ENCODE measurements around the gene RRBP1.
"Not testable (repeated sequence)": the region's sequence is repeated elsewhere in the genome, so short reads cannot be mapped to it uniquely, and the experiment has no call there.

RRBP1 gene

GRCh38 chr20:17661121-17661744 lies 20.8 kb downstream of the RRBP1 start:
- H3K27me3 Mint-ChIP-seq (ENCODE audit: low read depth): no peaks in the 10 kb centered on the region

GRCh38 chr20:17660667-17661066 lies 21.4 kb downstream of the RRBP1 start:
- no peak for TF ChIP-seq CTCF (IDR thresholded peaks at IDR 0.05; ENCODE audit: unreplicated experiment in 3 of 3)
- Mint-ChIP-seq H3K4me1 (peaks cover 67% of the 10 kb centered on the region), H3K27ac (peak overlapping the region; percentile 70 to 75 (median 72)), H3K9me3 (no peaks in the 10 kb centered on the region), H3K4me3 (no peak overlapping the region), H3K36me3 (ENCODE audit: low read depth) (peaks cover 65% of the 10 kb centered on the region), H3K27me3 (ENCODE audit: low read depth) (no peaks in the 10 kb centered on the region)

More at GRCh38 chr20:17661121-17661744, 20.8 kb downstream of the RRBP1 start:
- Mint-ChIP-seq H3K4me3 (no peak overlapping the region), H3K36me3 (ENCODE audit: low read depth) (peaks cover 64% of the 10 kb centered on the region), H3K27ac (peak overlapping the region; percentile 70 to 75 (median 72)), H3K9me3 (no peaks in the 10 kb centered on the region), H3K4me1 (peaks cover 70% of the 10 kb centered on the region)
- no peak for TF ChIP-seq CTCF (IDR thresholded peaks at IDR 0.05; ENCODE audit: unreplicated experiment in 3 of 3)

- Mint-ChIP-seq H3K27ac (peak overlapping the region; percentile 70 to 75 (median 72)), H3K4me3 (no peak overlapping the region), H3K36me3 (ENCODE audit: low read depth) (peaks cover 65% of the 10 kb centered on the region), H3K27me3 (ENCODE audit: low read depth) (no peaks in the 10 kb centered on the region), H3K9me3 (no peaks in the 10 kb centered on the region), H3K4me1 (peaks cover 74% of the 10 kb centered on the region)
- no peak for TF ChIP-seq CTCF (IDR thresholded peaks at IDR 0.05; ENCODE audit: unreplicated experiment in 3 of 3)
Observed at GRCh38 chr20:17659801-17660200, 22.2 kb downstream of the RRBP1 start.

GRCh38 chr20:17659344-17659743 lies 22.7 kb downstream of the RRBP1 start:
- Mint-ChIP-seq H3K36me3 (ENCODE audit: low read depth) (peaks cover 68% of the 10 kb centered on the region), H3K4me1 (peaks cover 77% of the 10 kb centered on the region)
- not testable (repeated sequence) for H3K4me3 Mint-ChIP-seq; H3K27ac Mint-ChIP-seq; H3K9me3 Mint-ChIP-seq; H3K27me3 Mint-ChIP-seq (ENCODE audit: low read depth)

- Mint-ChIP-seq H3K4me3 (no peak overlapping the region), H3K27me3 (ENCODE audit: low read depth) (no peaks in the 10 kb centered on the region), H3K27ac (no peak overlapping the region), H3K9me3 (no peaks in the 10 kb centered on the region), H3K36me3 (ENCODE audit: low read depth) (peaks cover 72% of the 10 kb centered on the region), H3K4me1 (peaks cover 74% of the 10 kb centered on the region)
- TF ChIP-seq CTCF (IDR thresholded peaks at IDR 0.05; ENCODE audit: unreplicated experiment in 3 of 3): no peak
Observed at GRCh38 chr20:17658648-17658993, 23.4 kb downstream of the RRBP1 start.

GRCh38 chr20:17657898-17658647 lies 24.0 kb downstream of the RRBP1 start:
- peaks cover 70% of the 10 kb centered on the region for H3K36me3 Mint-ChIP-seq (ENCODE audit: low read depth)
- no peak for TF ChIP-seq CTCF (IDR thresholded peaks at IDR 0.05; ENCODE audit: unreplicated experiment in 3 of 3)
- H3K4me1 Mint-ChIP-seq: peaks cover 71% of the 10 kb centered on the region
- no peaks in the 10 kb centered on the region for H3K9me3 Mint-ChIP-seq
- peak overlapping the region in 2 of 3 experiments; percentile 39 to 62 for H3K27ac Mint-ChIP-seq
- no peaks in the 10 kb centered on the region for H3K27me3 Mint-ChIP-seq (ENCODE audit: low read depth)
- no peak overlapping the region for H3K4me3 Mint-ChIP-seq
